ENCODE data around the gene TTC23.

TTC23 gene

GRCh38 chr15:99249270-99249841, at the start of gene TTC23:
Gene TTC23, minus strand, starts transcription at chr15:99249581. Its CDS starts 20,869 bp downstream, at chr15:99228712.
- no peak for DNase-seq

- no peak for DNase-seq
These were observed 47.0 kb upstream of the TTC23 start for GRCh38 chr15:99296386-99296785.

GRCh38 chr15:99295840-99296239, 46.5 kb upstream of the TTC23 start:
- no peak for DNase-seq

- DNase-seq, result no peak
These were observed 42.3 kb upstream of the TTC23 start for GRCh38 chr15:99291643-99292042.

GRCh38 chr15:99283717-99284116, 34.3 kb upstream of the TTC23 start:
- DNase-seq, result no peak

GRCh38 chr15:99282586-99282985, 33.2 kb upstream of the TTC23 start:
- DNase-seq, result no peak

- DNase-seq, result no peak
These were observed 32.7 kb upstream of the TTC23 start for GRCh38 chr15:99282121-99282520.

- no peak for DNase-seq
These were observed 30.4 kb upstream of the TTC23 start for GRCh38 chr15:99279827-99280226.

- DNase-seq, result no peak
These were observed 29.9 kb upstream of the TTC23 start for GRCh38 chr15:99279290-99279689.

GRCh38 chr15:99275525-99276128, 26.2 kb upstream of the TTC23 start:
- no peak for DNase-seq

GRCh38 chr15:99275061-99275460, 25.7 kb upstream of the TTC23 start:
- DNase-seq, result no peak

- DNase-seq, result no peak
These were observed 24.4 kb upstream of the TTC23 start for GRCh38 chr15:99273801-99274200.

- DNase-seq, result no peak
These were observed 19.1 kb upstream of the TTC23 start for GRCh38 chr15:99268431-99268830.

- DNase-seq, result no peak
These were observed 18.6 kb upstream of the TTC23 start for GRCh38 chr15:99267957-99268356.

GRCh38 chr15:99265541-99266070, 16.2 kb upstream of the TTC23 start:
- DNase-seq, result no peak

GRCh38 chr15:99264125-99264524, 14.7 kb upstream of the TTC23 start:
- DNase-seq, result no peak

GRCh38 chr15:99257107-99257750, 7.8 kb upstream of the TTC23 start:
- DNase-seq, result no peak

GRCh38 chr15:99253381-99254090, 4.2 kb upstream of the TTC23 start:
- DNase-seq, result no peak

- no peak for DNase-seq
These were observed 2.9 kb upstream of the TTC23 start for GRCh38 chr15:99252326-99252725.

GRCh38 chr15:99250857-99251841, 1.8 kb upstream of the TTC23 start, which contains the start of gene LRRC28:
Gene LRRC28, plus strand, starts transcription at chr15:99251481. Its CDS starts 4,477 bp downstream, at chr15:99255958.
- peak; percentile 93 to 95 for DNase-seq

GRCh38 chr15:99250494-99250856, 1.1 kb upstream of the TTC23 start:
- DNase-seq, result no peak

- no peak for DNase-seq
These were observed 620 bp upstream of the TTC23 start for GRCh38 chr15:99250001-99250400.

All from stimulated activated CD4-positive, alpha-beta T cell treated with anti-CD3 and anti-CD28 coated beads, Interleukin-4, amount 100 ng/mL, for 4 hours (primary cell).